ENCODE measurements around the gene TFCP2.

GRCh38 chr12:51191516-51192283, 18.8 kb upstream of the TFCP2 start:
- TF ChIP-seq REST (IDR thresholded peaks at IDR 0.05; ENCODE audit: insufficient read depth in 1 of 2, low read depth in 2 of 2, low read length in 2 of 2) (no peak), SIN3A (IDR thresholded peaks at IDR 0.05; ENCODE audit: borderline replicate concordance, insufficient read depth, low read length) (no peak)

Data from PFSK-1 (cell line).